ENCODE results near the gene PRR13.

PRR13 gene

GRCh38 chr12:53467082-53467481 is 25.5 kb downstream of the PRR13 start:
- H2BK5ac ChIP-seq (ENCODE audit: low read depth, low read length, poor library complexity), result no peak overlapping the region
- H4K91ac ChIP-seq (ENCODE audit: low read depth, low read length), result no peak overlapping the region
- no peak overlapping the region for H2AK5ac ChIP-seq (ENCODE audit: low read length)
- H3K9ac ChIP-seq (ENCODE audit: low read length), result no peak overlapping the region
- H3K27me3 ChIP-seq (ENCODE audit: insufficient read depth, low read length), result no peaks in the 10 kb centered on the region
- no peak overlapping the region for H2BK12ac ChIP-seq (ENCODE audit: low read length)
- H3K23ac ChIP-seq (ENCODE audit: low read length), result no peak overlapping the region
- H2AFZ ChIP-seq (ENCODE audit: insufficient read depth, low read length, poor library complexity), result no peak overlapping the region
- H3K79me1 ChIP-seq (ENCODE audit: low read length), result no peaks in the 10 kb centered on the region
- no peaks in the 10 kb centered on the region for H3K4me1 ChIP-seq (ENCODE audit: control insufficient read depth in 1 of 2, insufficient read depth in 2 of 2, low read length in 2 of 2)
- H3K27ac ChIP-seq (ENCODE audit: low read depth, low read length), result no peak overlapping the region
- H3K9me3 ChIP-seq (ENCODE audit: insufficient read depth, low read depth, low read length), result no peaks in the 10 kb centered on the region
- no peak overlapping the region for H3K14ac ChIP-seq (ENCODE audit: low read length)
- no peak for DNase-seq
- H2BK120ac ChIP-seq (ENCODE audit: insufficient read depth, low read length, poor library complexity), result no peak overlapping the region
- WGBS (ENCODE audit: extremely low coverage, insufficient coverage, insufficient read length), result no CpG with 5 or more reads among the region's 5 CpGs
- no peak overlapping the region for H3K18ac ChIP-seq (ENCODE audit: low read length)
- no peak overlapping the region for H3K4ac ChIP-seq (ENCODE audit: low read depth, low read length)
- no peaks in the 10 kb centered on the region for H3K79me2 ChIP-seq (ENCODE audit: control insufficient read depth, insufficient read depth, low read length, poor library complexity)
- peaks cover 49 to 91% of the 10 kb centered on the region in 2 experiments for H3K36me3 ChIP-seq (ENCODE audit: control insufficient read depth in 1 of 2, insufficient read depth in 2 of 2, low read length in 2 of 2)
- H3K4me3 ChIP-seq (ENCODE audit: low read depth, low read length), result no peak overlapping the region
- H3K4me2 ChIP-seq (ENCODE audit: low read length), result no peak overlapping the region
- no peak overlapping the region for H4K12ac ChIP-seq (ENCODE audit: low read depth, low read length)
- H4K8ac ChIP-seq (ENCODE audit: low read depth, low read length), result no peak overlapping the region

- no CpG with 5 or more reads among the region's 2 CpGs for WGBS (ENCODE audit: extremely low coverage, insufficient coverage, insufficient read length)
- H4K8ac ChIP-seq (ENCODE audit: low read depth, low read length), result no peak overlapping the region
- no peaks in the 10 kb centered on the region for H3K9me3 ChIP-seq (ENCODE audit: insufficient read depth, low read depth, low read length)
Measured at GRCh38 chr12:53467880-53468279, 26.3 kb downstream of the PRR13 start.

GRCh38 chr12:53468282-53468681 is 26.7 kb downstream of the PRR13 start:
- no CpG with 5 or more reads among the region's 1 CpG for WGBS (ENCODE audit: extremely low coverage, insufficient coverage, insufficient read length)

More at GRCh38 chr12:53467880-53468279, 26.3 kb downstream of the PRR13 start:
- Histone ChIP-seq H4K12ac (ENCODE audit: low read depth, low read length) (no peak overlapping the region), H2BK5ac (ENCODE audit: low read depth, low read length, poor library complexity) (no peak overlapping the region), H3K27me3 (ENCODE audit: insufficient read depth, low read length) (no peaks in the 10 kb centered on the region), H3K4me1 (ENCODE audit: control insufficient read depth in 1 of 2, insufficient read depth in 2 of 2, low read length in 2 of 2) (no peaks in the 10 kb centered on the region), H2AFZ (ENCODE audit: insufficient read depth, low read length, poor library complexity) (no peak overlapping the region), H3K4me2 (ENCODE audit: low read length) (no peak overlapping the region), H3K79me1 (ENCODE audit: low read length) (no peaks in the 10 kb centered on the region), H3K4ac (ENCODE audit: low read depth, low read length) (no peak overlapping the region), H3K18ac (ENCODE audit: low read length) (no peak overlapping the region), H3K9ac (ENCODE audit: low read length) (no peak overlapping the region), H3K14ac (ENCODE audit: low read length) (no peak overlapping the region), H2AK5ac (ENCODE audit: low read length) (no peak overlapping the region), H3K79me2 (ENCODE audit: control insufficient read depth, insufficient read depth, low read length, poor library complexity) (no peaks in the 10 kb centered on the region), H2BK12ac (ENCODE audit: low read length) (no peak overlapping the region), H4K91ac (ENCODE audit: low read depth, low read length) (no peak overlapping the region), H3K27ac (ENCODE audit: low read depth, low read length) (no peak overlapping the region), H2BK120ac (ENCODE audit: insufficient read depth, low read length, poor library complexity) (no peak overlapping the region), H3K4me3 (ENCODE audit: low read depth, low read length) (no peak overlapping the region), H3K23ac (ENCODE audit: low read length) (no peak overlapping the region), H3K36me3 (ENCODE audit: control insufficient read depth in 1 of 2, insufficient read depth in 2 of 2, low read length in 2 of 2) (peaks cover 45 to 89% of the 10 kb centered on the region in 2 experiments)
- DNase-seq, result no peak

GRCh38 chr12:53472056-53472582 is 30.6 kb downstream of the PRR13 start:
- H2BK120ac ChIP-seq (ENCODE audit: insufficient read depth, low read length, poor library complexity), result no peak overlapping the region
- WGBS (ENCODE audit: extremely low coverage, insufficient coverage, insufficient read length), result no CpG with 5 or more reads among the region's 1 CpG
- H3K4ac ChIP-seq (ENCODE audit: low read depth, low read length), result no peak overlapping the region
- no peak overlapping the region for H3K27ac ChIP-seq (ENCODE audit: low read depth, low read length)
- no peak overlapping the region for H3K9ac ChIP-seq (ENCODE audit: low read length)
- H3K4me3 ChIP-seq (ENCODE audit: low read depth, low read length), result no peak overlapping the region
- H3K9me3 ChIP-seq (ENCODE audit: insufficient read depth, low read depth, low read length), result no peaks in the 10 kb centered on the region
- H2AFZ ChIP-seq (ENCODE audit: insufficient read depth, low read length, poor library complexity), result no peak overlapping the region
- H3K18ac ChIP-seq (ENCODE audit: low read length), result no peak overlapping the region
- no peak overlapping the region for H3K4me2 ChIP-seq (ENCODE audit: low read length)
- H4K12ac ChIP-seq (ENCODE audit: low read depth, low read length), result no peak overlapping the region
- no peak for DNase-seq
- H3K36me3 ChIP-seq (ENCODE audit: control insufficient read depth in 1 of 2, insufficient read depth in 2 of 2, low read length in 2 of 2), result peaks cover 38 to 83% of the 10 kb centered on the region in 2 experiments
- no peak overlapping the region for H4K8ac ChIP-seq (ENCODE audit: low read depth, low read length)
- H2AK5ac ChIP-seq (ENCODE audit: low read length), result no peak overlapping the region
- H3K23ac ChIP-seq (ENCODE audit: low read length), result no peak overlapping the region
- no peaks in the 10 kb centered on the region for H3K4me1 ChIP-seq (ENCODE audit: control insufficient read depth in 1 of 2, insufficient read depth in 2 of 2, low read length in 2 of 2)
- no peaks in the 10 kb centered on the region for H3K27me3 ChIP-seq (ENCODE audit: insufficient read depth, low read length)
- H3K14ac ChIP-seq (ENCODE audit: low read length), result no peak overlapping the region
- no peaks in the 10 kb centered on the region for H3K79me2 ChIP-seq (ENCODE audit: control insufficient read depth, insufficient read depth, low read length, poor library complexity)
- no peak overlapping the region for H4K91ac ChIP-seq (ENCODE audit: low read depth, low read length)
- H2BK12ac ChIP-seq (ENCODE audit: low read length), result no peak overlapping the region
- no peak overlapping the region for H2BK5ac ChIP-seq (ENCODE audit: low read depth, low read length, poor library complexity)
- H3K79me1 ChIP-seq (ENCODE audit: low read length), result no peaks in the 10 kb centered on the region

More at GRCh38 chr12:53468282-53468681, 26.7 kb downstream of the PRR13 start:
- no peaks in the 10 kb centered on the region for H3K79me1 ChIP-seq (ENCODE audit: low read length)
- no peak overlapping the region for H2BK120ac ChIP-seq (ENCODE audit: insufficient read depth, low read length, poor library complexity)
- H3K14ac ChIP-seq (ENCODE audit: low read length), result no peak overlapping the region
- no peaks in the 10 kb centered on the region for H3K9me3 ChIP-seq (ENCODE audit: insufficient read depth, low read depth, low read length)
- no peak overlapping the region for H3K9ac ChIP-seq (ENCODE audit: low read length)
- H4K91ac ChIP-seq (ENCODE audit: low read depth, low read length), result no peak overlapping the region
- no peaks in the 10 kb centered on the region for H3K79me2 ChIP-seq (ENCODE audit: control insufficient read depth, insufficient read depth, low read length, poor library complexity)
- no peaks in the 10 kb centered on the region for H3K27me3 ChIP-seq (ENCODE audit: insufficient read depth, low read length)
- no peak overlapping the region for H2BK12ac ChIP-seq (ENCODE audit: low read length)
- no peak overlapping the region for H3K4me2 ChIP-seq (ENCODE audit: low read length)
- no peaks in the 10 kb centered on the region for H3K4me1 ChIP-seq (ENCODE audit: control insufficient read depth in 1 of 2, insufficient read depth in 2 of 2, low read length in 2 of 2)
- no peak overlapping the region for H3K4me3 ChIP-seq (ENCODE audit: low read depth, low read length)
- no peak overlapping the region for H2AK5ac ChIP-seq (ENCODE audit: low read length)
- no peak overlapping the region for H2BK5ac ChIP-seq (ENCODE audit: low read depth, low read length, poor library complexity)
- peaks cover 46 to 90% of the 10 kb centered on the region in 2 experiments for H3K36me3 ChIP-seq (ENCODE audit: control insufficient read depth in 1 of 2, insufficient read depth in 2 of 2, low read length in 2 of 2)
- no peak overlapping the region for H3K27ac ChIP-seq (ENCODE audit: low read depth, low read length)
- no peak overlapping the region for H4K12ac ChIP-seq (ENCODE audit: low read depth, low read length)
- no peak overlapping the region for H4K8ac ChIP-seq (ENCODE audit: low read depth, low read length)
- H3K23ac ChIP-seq (ENCODE audit: low read length), result no peak overlapping the region
- no peak overlapping the region for H3K18ac ChIP-seq (ENCODE audit: low read length)
- H2AFZ ChIP-seq (ENCODE audit: insufficient read depth, low read length, poor library complexity), result no peak overlapping the region
- no peak overlapping the region for H3K4ac ChIP-seq (ENCODE audit: low read depth, low read length)
- no peak for DNase-seq
